Mucosa of descending colon (tissue), 3 donors: ENCODE data around the gene FNBP1L. TPM values are rescaled to one million over a fixed set of nuclear protein-coding genes. Genes with fewer than 3 reads are reported as not detected.
A peak's percentile ranks its signal among the peaks of the same experiment; 100 is the strongest.

Experiments
- ATAC-seq: fragments of 200-7000 bp; cut with Tn5 transposase; one replicate; pipeline ENCODE4 v1.9.1; 2020; ENCODE audit warnings: mild to moderate bottlenecking, moderate library complexity
- DNase-seq, 3 donors: peaks; one replicate each; pipeline ENCODE4 v3.0.0-alpha.2; 2020
- H3K36me3 ChIP-seq: fragments of 200-600 bp; one replicate; pipeline ENCODE4 v1.8.0; 2021; ENCODE audit warnings: low read depth, mild to moderate bottlenecking
- H3K4me1 ChIP-seq: fragments of 200-600 bp; one replicate; pipeline ENCODE4 v1.8.0; 2021; ENCODE audit warnings: low read depth, mild to moderate bottlenecking
- H3K4me3 ChIP-seq: fragments of 200-600 bp; one replicate; pipeline ENCODE4 v1.8.0; 2021; ENCODE audit warnings: mild to moderate bottlenecking
- H3K9me3 ChIP-seq: fragments of 200-600 bp; one replicate; pipeline ENCODE4 v1.8.0; 2021; ENCODE audit warnings: mild to moderate bottlenecking
- CTCF ChIP-seq: fragments of 200-600 bp; IDR thresholded peaks from one replicate; pipeline ENCODE4 v1.8.0; 2022; ENCODE audit warnings: antibody characterized with exemption, mild to moderate bottlenecking
- intact Hi-C, 2 donors: fragments of 100-400 bp; cut with DNase I in 1 of 2; cut with micrococcal nuclease in 1 of 2; formaldehyde crosslinking; loops; one replicate each; pipeline versions ENCODE4 v1.11.0 to v1.11.1; 2022; cut with DNase I, micrococcal nuclease
- total RNA-seq, 3 donors: library from RNA; stranded (reverse); fragmentation: NEBNext Ultra II Directional in 2 of 3; extraction: Animal tissue kit (Norgen Biotek cat#: 25700) in 2 of 3; gene quantifications; one replicate each; pipeline versions ENCODE4 v1.2.1 to v1.2.4, GENCODE V29; 2021 to 2023
- donor health status: DM: no; HTN: no; CAD: no; lungs with moderate emphysema.
- donor health status: DM: no; HTN: no; CAD: no.
- donor health status: DM: no; HTN: yes; CAD: no.

Gene FNBP1L
- total RNA-seq, 3 donors from 2014 or later, result 32.7 to 49.1 (median 44.4) TPM

GRCh38 chr1:93504247-93505033, 56.5 kb downstream of the FNBP1L start:
- ATAC-seq (no peak), DNase-seq (no peak)
- no peak overlapping the region for H3K4me3 ChIP-seq
- peaks cover 5% of the 10 kb centered on the region for H3K4me1 ChIP-seq
- TF ChIP-seq CTCF, result no peak
- H3K9me3 ChIP-seq, result no peaks in the 10 kb centered on the region
- H3K36me3 ChIP-seq, result no peaks in the 10 kb centered on the region
- intact Hi-C loops, result no loop called here

GRCh38 chr1:93506126-93506525, 58.2 kb downstream of the FNBP1L start:
- Histone ChIP-seq H3K36me3 (no peaks in the 10 kb centered on the region), H3K4me1 (peaks cover 5% of the 10 kb centered on the region), H3K4me3 (no peak overlapping the region), H3K9me3 (no peaks in the 10 kb centered on the region)
- TF ChIP-seq CTCF, result no peak
- intact Hi-C loops, result no loop called here
- DNase-seq (no peak), ATAC-seq (no peak)

GRCh38 chr1:93516164-93516563, 68.2 kb downstream of the FNBP1L start:
- Histone ChIP-seq H3K4me1 (peaks cover 18% of the 10 kb centered on the region), H3K4me3 (no peak overlapping the region), H3K9me3 (no peaks in the 10 kb centered on the region), H3K36me3 (no peaks in the 10 kb centered on the region)
- intact Hi-C loops, result no loop called here
- DNase-seq (no peak), ATAC-seq (no peak)
- no peak for TF ChIP-seq CTCF

GRCh38 chr1:93518516-93518915, 70.6 kb downstream of the FNBP1L start:
- ATAC-seq (peak; percentile 89), DNase-seq (no peak)
- TF ChIP-seq CTCF, result no peak
- Histone ChIP-seq H3K9me3 (no peaks in the 10 kb centered on the region), H3K36me3 (no peaks in the 10 kb centered on the region), H3K4me3 (no peak overlapping the region), H3K4me1 (peaks cover 18% of the 10 kb centered on the region)
- intact Hi-C loops, result no loop called here

GRCh38 chr1:93519199-93519829, 71.4 kb downstream of the FNBP1L start:
- ATAC-seq (peak; percentile 84), DNase-seq (no peak)
- Histone ChIP-seq H3K9me3 (no peaks in the 10 kb centered on the region), H3K36me3 (no peaks in the 10 kb centered on the region), H3K4me3 (no peak overlapping the region), H3K4me1 (peaks cover 18% of the 10 kb centered on the region)
- TF ChIP-seq CTCF, result no peak
- intact Hi-C loops, result no loop called here
